ENCODE results near the gene ANKRD31.

GRCh38 chr5:75067434-75067833, 169.2 kb downstream of the ANKRD31 start:
- no peak for TF ChIP-seq CTCF (conservative IDR thresholded peaks at IDR 0.05; ENCODE audit: low read length)
- no peak for TF ChIP-seq EZH2phosphoT487 (IDR thresholded peaks at IDR 0.05; ENCODE audit: borderline replicate concordance, low read depth, low read length)
